ENCODE results near the gene RBM15.

The RBM15 gene

GRCh38 chr1:110356379-110356778 lies 17.2 kb downstream of the RBM15 start:
- no peak for DNase-seq

GRCh38 chr1:110360431-110360830 lies 21.3 kb downstream of the RBM15 start:
- DNase-seq = no peak

- DNase-seq = no peak
Measured at GRCh38 chr1:110361856-110362255, 22.7 kb downstream of the RBM15 start.

- no peak for DNase-seq
Measured at GRCh38 chr1:110364221-110364620, 25.0 kb downstream of the RBM15 start.

GRCh38 chr1:110370827-110371226 lies 31.6 kb downstream of the RBM15 start:
- peak in 1 of 5 experiments; percentile 34 for DNase-seq

- DNase-seq = no peak
Measured at GRCh38 chr1:110375490-110375889, 36.3 kb downstream of the RBM15 start.

GRCh38 chr1:110380672-110381283 lies 41.6 kb downstream of the RBM15 start:
- no peak for DNase-seq

GRCh38 chr1:110383251-110383990 lies 44.2 kb downstream of the RBM15 start:
- DNase-seq = no peak

GRCh38 chr1:110384581-110385321 lies 45.6 kb downstream of the RBM15 start:
- DNase-seq = no peak

GRCh38 chr1:110385369-110385768 lies 46.2 kb downstream of the RBM15 start:
- DNase-seq = no peak

- peak in 1 of 5 experiments; percentile 44 for DNase-seq
Measured at GRCh38 chr1:110387048-110387754, 48.0 kb downstream of the RBM15 start.

- DNase-seq = no peak
Measured at GRCh38 chr1:110390096-110390495, 50.9 kb downstream of the RBM15 start.

- peak in 1 of 5 experiments; percentile 26 for DNase-seq
Measured at GRCh38 chr1:110390692-110391245, 51.6 kb downstream of the RBM15 start, which contains the start of gene SLC16A4. SLC16A4 (minus strand) TSS chr1:110391026; CDS start chr1:110389323, 1,703 bp downstream.

GRCh38 chr1:110393286-110393685 lies 54.1 kb downstream of the RBM15 start:
- no peak for DNase-seq

GRCh38 chr1:110393691-110394492 lies 54.7 kb downstream of the RBM15 start:
- DNase-seq = no peak

GRCh38 chr1:110394493-110394820 lies 55.3 kb downstream of the RBM15 start:
- DNase-seq = no peak
